WI38 (cell line): ENCODE measurements around the gene ME3.
"Not testable (repeated sequence)": the region's sequence is repeated elsewhere in the genome, so short reads cannot be mapped to it uniquely, and the experiment has no call there.

ENCODE experiments used
- H3K4me3 ChIP-seq: 2 replicates; pipeline ENCODE4 v1.5.1; 2011; ENCODE audit warnings: low read depth, mild to moderate bottlenecking, control low read depth, low read length
- TF ChIP-seq, protein P1 (sequence below): IDR thresholded peaks from 2 replicates; pipeline ENCODE4 v1.5.1; 2012; ENCODE audit warnings: low read depth, mild to moderate bottlenecking, control low read depth, low read length

The ME3 gene

DNA sequence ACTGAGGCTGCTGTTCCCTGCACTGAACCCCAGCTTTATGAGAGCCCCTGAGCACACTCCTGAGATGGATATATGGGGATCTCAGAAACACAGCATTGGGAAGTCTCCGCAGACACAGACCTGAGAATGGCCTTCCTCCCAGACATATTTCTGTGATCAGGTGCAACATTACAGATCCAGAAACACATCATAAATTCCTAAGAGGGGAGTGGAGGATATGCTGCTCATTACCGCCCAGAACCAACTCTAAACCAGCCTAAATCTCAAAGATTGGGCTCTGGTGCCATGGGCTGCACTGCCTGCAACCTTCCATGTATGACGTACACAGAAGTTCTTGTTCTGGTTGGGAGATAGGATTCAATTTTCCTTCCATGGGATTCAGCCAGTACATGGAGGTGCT, 102.0 kb downstream of the ME3 start:
- TF ChIP-seq, protein P1, sequence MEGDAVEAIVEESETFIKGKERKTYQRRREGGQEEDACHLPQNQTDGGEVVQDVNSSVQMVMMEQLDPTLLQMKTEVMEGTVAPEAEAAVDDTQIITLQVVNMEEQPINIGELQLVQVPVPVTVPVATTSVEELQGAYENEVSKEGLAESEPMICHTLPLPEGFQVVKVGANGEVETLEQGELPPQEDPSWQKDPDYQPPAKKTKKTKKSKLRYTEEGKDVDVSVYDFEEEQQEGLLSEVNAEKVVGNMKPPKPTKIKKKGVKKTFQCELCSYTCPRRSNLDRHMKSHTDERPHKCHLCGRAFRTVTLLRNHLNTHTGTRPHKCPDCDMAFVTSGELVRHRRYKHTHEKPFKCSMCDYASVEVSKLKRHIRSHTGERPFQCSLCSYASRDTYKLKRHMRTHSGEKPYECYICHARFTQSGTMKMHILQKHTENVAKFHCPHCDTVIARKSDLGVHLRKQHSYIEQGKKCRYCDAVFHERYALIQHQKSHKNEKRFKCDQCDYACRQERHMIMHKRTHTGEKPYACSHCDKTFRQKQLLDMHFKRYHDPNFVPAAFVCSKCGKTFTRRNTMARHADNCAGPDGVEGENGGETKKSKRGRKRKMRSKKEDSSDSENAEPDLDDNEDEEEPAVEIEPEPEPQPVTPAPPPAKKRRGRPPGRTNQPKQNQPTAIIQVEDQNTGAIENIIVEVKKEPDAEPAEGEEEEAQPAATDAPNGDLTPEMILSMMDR, result no peak
- H3K4me3 ChIP-seq, result no peak overlapping the region

DNA sequence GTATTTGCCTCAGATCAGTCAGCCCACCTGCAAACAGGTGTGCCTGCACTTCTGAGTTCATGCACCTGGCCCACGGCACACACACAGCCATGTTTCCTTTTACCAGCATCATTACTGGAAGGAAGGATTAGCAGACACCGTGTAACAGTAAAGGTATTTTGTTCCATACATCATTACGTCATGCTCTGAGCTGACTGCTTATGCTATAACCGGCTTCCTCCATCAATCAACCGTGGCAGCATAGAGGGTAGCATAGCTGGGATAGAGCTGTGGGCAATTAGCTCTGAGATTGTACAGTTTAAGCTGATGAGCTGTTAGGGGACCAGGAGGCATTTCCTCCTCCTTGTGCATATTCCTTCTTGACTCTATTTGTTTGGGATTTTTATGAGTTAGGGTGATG, 102.4 kb downstream of the ME3 start:
- TF ChIP-seq, protein P1, result no peak

DNA sequence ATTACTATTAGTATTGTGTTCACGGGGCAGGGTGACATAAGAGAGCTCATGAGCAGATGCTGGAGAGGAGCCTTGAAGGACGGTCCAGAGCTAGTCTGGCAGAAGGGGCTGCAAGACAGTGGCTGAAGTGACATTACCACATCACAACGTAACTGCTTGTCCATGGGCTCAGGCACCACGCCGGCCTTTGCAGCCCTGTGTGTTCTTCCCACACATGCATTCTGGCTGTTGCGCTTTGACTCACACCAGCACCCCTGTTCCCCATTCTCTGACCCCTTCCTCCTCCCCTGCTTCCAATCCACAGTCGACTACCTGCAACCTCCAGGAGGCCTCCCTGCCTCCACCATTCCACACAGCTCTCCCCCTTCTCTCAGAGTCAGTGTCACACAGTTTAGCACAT, 103.3 kb downstream of the ME3 start:
- TF ChIP-seq, protein P1, result no peak
- H3K4me3 ChIP-seq, result no peak overlapping the region

More for the DNA sequence above, 102.4 kb downstream of the ME3 start:
- H3K4me3 ChIP-seq, result no peak overlapping the region

DNA sequence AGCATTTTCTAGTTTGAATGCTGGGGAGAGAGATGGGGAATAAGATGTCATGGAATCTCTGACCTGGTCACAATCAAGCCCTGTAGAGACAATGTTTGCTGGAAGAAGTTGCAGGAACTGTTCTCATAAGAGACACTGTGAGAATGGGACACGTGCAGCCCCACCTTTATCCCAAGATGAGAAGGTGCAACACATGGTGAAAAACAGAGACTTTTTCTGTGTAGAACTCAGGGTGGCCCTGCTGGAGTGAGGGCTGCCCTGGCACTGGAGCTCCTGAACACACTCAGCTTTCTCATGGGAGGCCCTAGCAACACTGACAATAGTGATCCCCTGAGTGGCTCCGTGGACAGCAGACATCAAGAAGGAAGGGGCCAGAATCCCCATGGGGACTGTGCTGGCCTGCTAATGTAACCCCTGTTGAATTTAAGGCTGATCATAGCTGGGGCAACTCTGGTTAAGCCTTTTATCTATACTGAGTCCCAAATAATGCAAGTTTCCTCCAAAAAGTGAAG, 106.6 kb downstream of the ME3 start:
- no peak overlapping the region for H3K4me3 ChIP-seq
- TF ChIP-seq, protein P1, result no peak

DNA sequence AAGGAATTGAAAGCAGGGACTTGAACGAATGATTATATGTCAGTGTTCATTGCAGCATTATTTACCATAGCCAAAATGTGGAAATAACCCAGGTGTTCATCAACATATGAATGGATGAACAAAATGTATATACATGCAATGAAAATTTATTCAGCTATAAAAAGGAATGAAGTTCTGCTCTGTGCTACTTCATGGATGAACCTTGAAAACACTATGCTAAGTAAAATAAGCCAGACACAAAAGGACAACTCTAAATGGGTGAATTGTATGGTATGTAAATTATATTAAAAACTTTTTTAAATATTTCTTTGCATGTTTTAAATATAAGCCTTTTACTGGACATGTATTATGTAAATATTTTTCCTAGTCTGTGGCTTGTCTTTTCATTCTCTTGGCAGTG, 107.0 kb downstream of the ME3 start:
- TF ChIP-seq, protein P1, result no peak
- no peak overlapping the region for H3K4me3 ChIP-seq

DNA sequence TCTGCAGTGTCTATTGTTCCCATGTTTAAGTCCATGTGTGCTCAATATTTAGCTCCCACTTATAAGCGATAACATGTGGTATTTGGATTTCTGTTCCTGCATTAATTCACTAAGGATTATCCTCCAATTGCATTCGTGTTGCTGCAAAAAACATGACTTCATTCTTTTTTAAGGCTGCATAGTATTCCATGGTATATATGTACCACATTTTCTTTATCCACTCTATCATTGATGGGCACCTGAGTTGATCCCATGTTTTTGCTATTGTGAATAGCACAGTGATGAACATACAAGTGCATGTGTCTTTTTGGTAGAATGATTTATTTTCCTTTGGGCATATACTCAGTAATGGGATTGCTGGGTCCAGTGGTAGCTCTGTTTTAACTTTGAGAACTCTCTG, 109.6 kb downstream of the ME3 start:
- H3K4me3 ChIP-seq, result not testable (repeated sequence)

DNA sequence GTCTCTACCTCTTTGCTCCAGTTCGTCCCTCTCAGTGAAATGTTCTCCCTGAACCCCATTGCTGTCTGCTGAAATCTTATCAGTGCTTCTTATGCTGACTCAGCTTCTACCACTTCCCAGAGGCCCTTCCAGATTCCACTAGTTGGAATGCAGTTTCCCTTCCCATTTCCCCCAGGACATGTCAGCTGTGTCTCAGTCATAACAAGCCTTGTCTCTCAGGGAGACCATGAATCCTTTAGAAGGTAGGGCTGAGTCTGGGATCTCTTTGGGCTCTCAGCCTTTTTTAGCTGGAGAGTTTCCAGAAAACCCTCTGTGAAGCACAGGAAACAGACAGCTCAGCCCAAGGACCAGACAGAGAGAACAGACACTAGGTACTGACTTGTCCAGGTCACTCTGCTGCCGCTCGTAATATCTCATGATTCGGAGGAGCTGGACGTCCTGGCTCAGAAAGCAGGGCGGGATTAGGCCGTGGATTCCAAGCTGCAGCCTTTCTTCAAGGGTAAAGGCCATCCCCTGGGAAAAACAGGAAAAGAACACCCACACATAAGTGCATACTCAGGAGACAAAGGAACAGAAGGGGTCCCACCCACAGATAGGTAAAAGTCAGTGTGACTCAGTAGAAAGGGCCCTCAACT, 113.0 kb downstream of the ME3 start:
- TF ChIP-seq, protein P1, result no peak
- H3K4me3 ChIP-seq, result no peak overlapping the region

DNA sequence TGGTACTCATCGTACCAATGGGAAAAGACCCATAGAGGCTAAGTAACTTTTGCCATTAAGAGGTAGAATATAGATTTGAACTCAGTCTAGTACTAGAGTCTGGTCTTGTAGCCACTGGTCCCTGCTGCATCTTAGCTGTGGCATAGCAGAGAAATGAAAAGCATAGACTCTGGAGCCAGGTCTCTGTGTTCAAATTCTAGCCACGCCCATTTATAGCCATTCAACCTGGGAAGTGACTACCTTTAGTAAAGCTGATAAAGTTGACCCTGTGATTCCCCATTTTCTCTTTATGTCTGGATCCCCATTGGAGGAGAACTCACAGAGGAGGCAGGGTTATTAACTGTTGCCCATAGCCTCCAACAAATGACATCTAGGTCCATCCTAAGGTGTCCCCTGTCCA, 113.6 kb downstream of the ME3 start:
- TF ChIP-seq, protein P1, result no peak

More for the DNA sequence above, 113.6 kb downstream of the ME3 start:
- no peak overlapping the region for H3K4me3 ChIP-seq
